Mucosa of descending colon (tissue), 3 donors: ENCODE results near the gene F11. TPM values are rescaled to one million over a fixed set of nuclear protein-coding genes. Genes with fewer than 3 reads are reported as not detected.
"Not testable (repeated sequence)": the region's sequence is repeated elsewhere in the genome, so short reads cannot be mapped to it uniquely, and the experiment has no call there.

ENCODE experiments used
- ATAC-seq: fragments of 200-7000 bp; cut with Tn5 transposase; one replicate; pipeline ENCODE4 v1.9.1; 2020; ENCODE audit warnings: mild to moderate bottlenecking, moderate library complexity
- DNase-seq, 3 donors: peaks; one replicate each; pipeline ENCODE4 v3.0.0-alpha.2; 2020
- H3K36me3 ChIP-seq: fragments of 200-600 bp; one replicate; pipeline ENCODE4 v1.8.0; 2021; ENCODE audit warnings: low read depth, mild to moderate bottlenecking
- H3K4me1 ChIP-seq: fragments of 200-600 bp; one replicate; pipeline ENCODE4 v1.8.0; 2021; ENCODE audit warnings: low read depth, mild to moderate bottlenecking
- H3K4me3 ChIP-seq: fragments of 200-600 bp; one replicate; pipeline ENCODE4 v1.8.0; 2021; ENCODE audit warnings: mild to moderate bottlenecking
- H3K9me3 ChIP-seq: fragments of 200-600 bp; one replicate; pipeline ENCODE4 v1.8.0; 2021; ENCODE audit warnings: mild to moderate bottlenecking
- intact Hi-C, 2 donors: fragments of 100-400 bp; cut with DNase I in 1 of 2; cut with micrococcal nuclease in 1 of 2; formaldehyde crosslinking; loops; one replicate each; pipeline versions ENCODE4 v1.11.0 to v1.11.1; 2022; cut with DNase I, micrococcal nuclease
- total RNA-seq, 3 donors: library from RNA; stranded (reverse); fragmentation: NEBNext Ultra II Directional in 2 of 3; extraction: Animal tissue kit (Norgen Biotek cat#: 25700) in 2 of 3; gene quantifications; one replicate each; pipeline versions ENCODE4 v1.2.1 to v1.2.4, GENCODE V29; 2021 to 2023
- TF ChIP-seq, protein P1 (sequence below): fragments of 200-600 bp; IDR thresholded peaks from one replicate; pipeline ENCODE4 v1.8.0; 2022; ENCODE audit warnings: antibody characterized with exemption, mild to moderate bottlenecking
- donor health status: DM: no; HTN: no; CAD: no; lungs with moderate emphysema.
- donor health status: DM: no; HTN: no; CAD: no.
- donor health status: DM: no; HTN: yes; CAD: no.

F11 gene
- total RNA-seq, 3 donors from 2014 or later: 0.65 TPM; not detected in 2

DNA sequence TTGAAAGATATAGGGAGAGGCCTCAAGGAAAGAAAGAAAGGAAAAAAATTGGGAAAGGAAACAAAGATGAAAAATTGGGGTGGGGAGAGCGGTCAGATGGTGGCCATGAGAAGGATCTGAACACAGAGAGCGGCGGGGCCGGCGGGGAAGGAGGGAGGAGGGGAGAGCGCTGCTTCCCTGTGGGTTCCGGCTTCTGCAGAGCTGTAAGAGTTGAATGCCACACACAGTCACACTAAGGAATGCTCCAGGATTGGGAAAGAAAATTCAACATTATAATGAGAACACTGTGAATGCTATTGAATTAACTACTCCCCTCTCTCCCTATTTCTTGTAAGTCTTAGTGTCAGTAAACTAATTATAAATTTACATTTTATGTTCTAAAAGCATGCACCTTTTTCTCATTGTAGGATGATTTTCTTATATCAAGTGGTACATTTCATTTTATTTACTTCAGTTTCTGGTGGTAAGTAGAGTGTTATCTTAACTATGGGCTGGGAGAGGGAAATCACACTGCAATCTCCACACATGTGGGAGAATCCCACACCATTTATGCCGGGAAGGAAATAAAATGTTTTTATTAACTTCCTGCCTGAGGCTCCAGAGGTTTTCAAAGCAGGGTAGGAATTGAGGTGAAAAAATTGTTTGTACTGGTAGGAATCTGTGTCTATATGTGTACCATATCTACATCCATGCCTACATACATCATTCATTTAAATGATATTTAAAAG, 904 bp downstream of the F11 start:
- no peaks in the 10 kb centered on the region for H3K9me3 ChIP-seq
- H3K4me3 ChIP-seq: no peak overlapping the region
- H3K4me1 ChIP-seq: peaks cover 3% of the 10 kb centered on the region
- DNase-seq (peak in 1 of 3 donors; percentile 5), ATAC-seq (peak; percentile 69)
- no peaks in the 10 kb centered on the region for H3K36me3 ChIP-seq
- TF ChIP-seq, protein P1, sequence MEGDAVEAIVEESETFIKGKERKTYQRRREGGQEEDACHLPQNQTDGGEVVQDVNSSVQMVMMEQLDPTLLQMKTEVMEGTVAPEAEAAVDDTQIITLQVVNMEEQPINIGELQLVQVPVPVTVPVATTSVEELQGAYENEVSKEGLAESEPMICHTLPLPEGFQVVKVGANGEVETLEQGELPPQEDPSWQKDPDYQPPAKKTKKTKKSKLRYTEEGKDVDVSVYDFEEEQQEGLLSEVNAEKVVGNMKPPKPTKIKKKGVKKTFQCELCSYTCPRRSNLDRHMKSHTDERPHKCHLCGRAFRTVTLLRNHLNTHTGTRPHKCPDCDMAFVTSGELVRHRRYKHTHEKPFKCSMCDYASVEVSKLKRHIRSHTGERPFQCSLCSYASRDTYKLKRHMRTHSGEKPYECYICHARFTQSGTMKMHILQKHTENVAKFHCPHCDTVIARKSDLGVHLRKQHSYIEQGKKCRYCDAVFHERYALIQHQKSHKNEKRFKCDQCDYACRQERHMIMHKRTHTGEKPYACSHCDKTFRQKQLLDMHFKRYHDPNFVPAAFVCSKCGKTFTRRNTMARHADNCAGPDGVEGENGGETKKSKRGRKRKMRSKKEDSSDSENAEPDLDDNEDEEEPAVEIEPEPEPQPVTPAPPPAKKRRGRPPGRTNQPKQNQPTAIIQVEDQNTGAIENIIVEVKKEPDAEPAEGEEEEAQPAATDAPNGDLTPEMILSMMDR: no peak
- intact Hi-C loops: no loop called here

DNA sequence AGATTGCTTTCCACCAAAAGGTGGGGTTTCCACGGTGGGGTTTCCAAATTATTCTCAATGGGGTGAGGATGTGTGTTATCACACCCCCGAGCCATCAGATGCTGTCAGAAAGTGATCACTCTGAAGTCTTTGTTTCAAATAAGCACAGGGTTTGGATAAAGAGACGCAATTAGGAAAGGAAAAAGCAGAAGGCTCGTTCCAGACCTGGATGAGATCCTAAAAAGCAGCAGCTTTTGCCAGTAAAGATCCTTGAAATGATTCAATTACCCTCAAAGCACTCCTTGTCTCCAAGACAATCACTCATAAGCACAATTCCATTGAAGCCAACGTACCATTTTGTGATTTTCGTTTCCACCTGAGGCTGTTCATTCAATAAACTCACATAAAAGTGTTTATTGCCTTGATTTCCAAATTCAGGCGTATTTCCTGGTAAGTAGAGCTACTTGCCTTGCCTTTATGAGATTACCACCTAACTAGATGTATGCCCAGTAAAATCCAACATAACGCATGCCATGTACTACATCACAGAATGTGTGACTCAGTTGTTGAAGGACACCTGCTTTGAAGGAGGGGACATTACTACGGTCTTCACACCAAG, 5.2 kb downstream of the F11 start:
- Histone ChIP-seq H3K36me3 (no peaks in the 10 kb centered on the region), H3K4me1 (peaks cover 3% of the 10 kb centered on the region), H3K4me3 (no peak overlapping the region), H3K9me3 (no peaks in the 10 kb centered on the region)
- TF ChIP-seq, protein P1: no peak
- DNase-seq (no peak), ATAC-seq (peak; percentile 54)
- intact Hi-C loops: no loop called here

DNA sequence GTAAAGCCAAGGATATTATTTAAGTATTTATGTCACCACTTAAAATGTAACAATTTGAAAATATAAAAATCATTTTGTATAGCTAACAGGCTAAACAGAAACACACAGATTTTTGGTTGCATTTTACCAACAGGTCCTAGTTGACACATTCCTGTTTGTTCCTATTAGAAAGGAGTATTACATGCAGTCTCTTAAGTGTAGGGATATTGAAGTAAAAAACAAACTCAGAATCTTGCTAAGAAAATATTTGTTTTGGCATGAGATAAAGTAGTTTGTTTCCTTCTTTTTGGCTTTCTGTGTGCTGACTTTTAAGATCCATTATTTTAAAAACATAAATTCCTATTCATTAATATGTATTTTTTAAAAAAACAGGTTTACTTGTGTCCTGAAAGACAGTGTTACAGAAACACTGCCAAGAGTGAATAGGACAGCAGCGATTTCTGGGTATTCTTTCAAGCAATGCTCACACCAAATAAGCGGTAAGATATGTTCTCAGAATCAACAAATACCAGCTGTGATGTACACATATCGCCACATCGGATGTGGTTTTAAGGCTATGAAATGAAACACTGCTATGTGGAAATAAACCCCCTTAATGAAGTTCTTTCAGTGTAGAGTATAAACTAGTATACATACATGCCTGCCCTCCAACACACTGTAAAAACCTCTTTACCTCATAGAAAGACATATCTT, 6.9 kb downstream of the F11 start:
- DNase-seq (no peak), ATAC-seq (no peak)
- H3K4me1 ChIP-seq: no peaks in the 10 kb centered on the region
- no peaks in the 10 kb centered on the region for H3K36me3 ChIP-seq
- H3K4me3 ChIP-seq: no peak overlapping the region
- TF ChIP-seq, protein P1: no peak
- no peaks in the 10 kb centered on the region for H3K9me3 ChIP-seq
- intact Hi-C loops: no loop called here

DNA sequence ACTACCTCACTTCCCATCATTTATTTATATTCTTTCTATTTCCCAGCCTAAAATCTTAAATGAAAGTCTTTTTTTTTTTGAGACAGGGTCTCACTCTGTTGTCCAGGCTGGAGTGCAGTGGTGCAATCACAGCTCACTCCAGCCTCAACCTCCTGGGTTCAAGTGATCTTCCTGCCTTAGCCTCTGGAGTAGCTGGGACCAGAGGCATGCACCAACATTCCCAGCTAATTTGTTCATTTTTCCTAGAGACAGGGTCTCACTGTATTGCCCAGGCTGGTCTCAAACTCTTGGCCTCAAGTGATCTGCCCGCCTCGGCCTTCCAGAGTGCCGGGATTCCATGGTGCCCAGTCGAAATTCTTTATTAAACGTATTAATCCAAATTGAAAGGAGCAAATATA, 7.4 kb downstream of the F11 start:
- H3K4me3 ChIP-seq, H3K4me1 ChIP-seq, ATAC-seq, intact Hi-C loops, H3K9me3 ChIP-seq, H3K36me3 ChIP-seq, DNase-seq: not testable (repeated sequence)

DNA sequence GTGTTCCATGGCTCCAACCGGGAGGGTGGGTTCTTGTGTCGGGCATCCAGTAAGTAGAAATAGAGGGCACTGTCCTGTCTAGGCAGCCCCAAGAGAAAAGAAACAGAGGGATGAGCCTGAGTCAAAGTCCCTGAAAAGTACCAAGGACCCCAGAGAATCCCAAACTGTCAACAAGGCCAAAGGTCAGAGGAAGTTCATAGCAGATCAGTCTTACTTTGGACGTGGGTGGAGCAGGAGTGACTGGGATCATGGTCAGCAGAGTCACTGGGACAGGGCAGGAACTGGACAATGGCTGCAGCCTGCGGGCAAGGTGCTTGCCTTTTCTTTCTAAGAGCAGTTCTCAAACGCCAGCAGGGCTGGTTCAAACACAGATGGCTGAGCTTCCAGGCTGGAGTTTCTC, 17.3 kb downstream of the F11 start:
- DNase-seq (no peak), ATAC-seq (no peak)

More for the DNA sequence above, 17.3 kb downstream of the F11 start:
- TF ChIP-seq, protein P1: no peak
- no peaks in the 10 kb centered on the region for H3K36me3 ChIP-seq
- no peaks in the 10 kb centered on the region for H3K9me3 ChIP-seq
- H3K4me3 ChIP-seq: no peak overlapping the region
- intact Hi-C loops: no loop called here
- H3K4me1 ChIP-seq: no peaks in the 10 kb centered on the region
